ENCODE data around the gene CSMD2.

Gene CSMD2

GRCh38 chr1:34049994-34050393, 115.0 kb downstream of the CSMD2 start:
- DNase-seq = no peak
- H3K4me1 ChIP-seq (ENCODE audit: insufficient read depth, low read length) = no peaks in the 10 kb centered on the region
- H3K9ac ChIP-seq (ENCODE audit: low read depth, low read length) = no peak overlapping the region
- H3K36me3 ChIP-seq (ENCODE audit: insufficient read depth, low read length) = no peaks in the 10 kb centered on the region
- no peaks in the 10 kb centered on the region for H4K20me1 ChIP-seq (ENCODE audit: insufficient read depth, low read length)
- ATAC-seq (ENCODE audit: insufficient read depth, low read depth) = no peak
- no peak for TF ChIP-seq EZH2 (IDR thresholded peaks at IDR 0.05; ENCODE audit: borderline replicate concordance, low read depth, low read length, severe bottlenecking)
- TF ChIP-seq, protein P1, sequence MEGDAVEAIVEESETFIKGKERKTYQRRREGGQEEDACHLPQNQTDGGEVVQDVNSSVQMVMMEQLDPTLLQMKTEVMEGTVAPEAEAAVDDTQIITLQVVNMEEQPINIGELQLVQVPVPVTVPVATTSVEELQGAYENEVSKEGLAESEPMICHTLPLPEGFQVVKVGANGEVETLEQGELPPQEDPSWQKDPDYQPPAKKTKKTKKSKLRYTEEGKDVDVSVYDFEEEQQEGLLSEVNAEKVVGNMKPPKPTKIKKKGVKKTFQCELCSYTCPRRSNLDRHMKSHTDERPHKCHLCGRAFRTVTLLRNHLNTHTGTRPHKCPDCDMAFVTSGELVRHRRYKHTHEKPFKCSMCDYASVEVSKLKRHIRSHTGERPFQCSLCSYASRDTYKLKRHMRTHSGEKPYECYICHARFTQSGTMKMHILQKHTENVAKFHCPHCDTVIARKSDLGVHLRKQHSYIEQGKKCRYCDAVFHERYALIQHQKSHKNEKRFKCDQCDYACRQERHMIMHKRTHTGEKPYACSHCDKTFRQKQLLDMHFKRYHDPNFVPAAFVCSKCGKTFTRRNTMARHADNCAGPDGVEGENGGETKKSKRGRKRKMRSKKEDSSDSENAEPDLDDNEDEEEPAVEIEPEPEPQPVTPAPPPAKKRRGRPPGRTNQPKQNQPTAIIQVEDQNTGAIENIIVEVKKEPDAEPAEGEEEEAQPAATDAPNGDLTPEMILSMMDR (IDR thresholded peaks at IDR 0.05; ENCODE audit: borderline replicate concordance, extremely low read depth, low read length, poor library complexity, severe bottlenecking) = no peak
- H3K27me3 ChIP-seq (ENCODE audit: insufficient read depth, low read length, poor library complexity) = peaks cover under 1% of the 10 kb centered on the region
- no peaks in the 10 kb centered on the region for H3K79me2 ChIP-seq (ENCODE audit: insufficient read depth, low read length)
- H3K4me3 ChIP-seq (ENCODE audit: low read depth in 1 of 2, low read length in 2 of 2) = no peak overlapping the region
- H3K9me3 ChIP-seq (ENCODE audit: insufficient read depth, low read length, severe bottlenecking) = no peaks in the 10 kb centered on the region
- no peak overlapping the region for H3K27ac ChIP-seq (ENCODE audit: low read length)
- H2AFZ ChIP-seq (ENCODE audit: low read depth, low read length) = no peak overlapping the region
- no peak overlapping the region for H3K4me2 ChIP-seq (ENCODE audit: insufficient read depth, low read length)

- Histone ChIP-seq H3K9me3 (ENCODE audit: insufficient read depth, low read length, severe bottlenecking) (no peaks in the 10 kb centered on the region), H3K27me3 (ENCODE audit: insufficient read depth, low read length, poor library complexity) (peaks cover 3% of the 10 kb centered on the region), H3K36me3 (ENCODE audit: insufficient read depth, low read length) (no peaks in the 10 kb centered on the region), H4K20me1 (ENCODE audit: insufficient read depth, low read length) (no peaks in the 10 kb centered on the region), H3K79me2 (ENCODE audit: insufficient read depth, low read length) (no peaks in the 10 kb centered on the region), H3K27ac (ENCODE audit: low read length) (no peak overlapping the region), H2AFZ (ENCODE audit: low read depth, low read length) (no peak overlapping the region), H3K4me2 (ENCODE audit: insufficient read depth, low read length) (no peak overlapping the region), H3K9ac (ENCODE audit: low read depth, low read length) (no peak overlapping the region), H3K4me3 (ENCODE audit: low read depth in 1 of 2, low read length in 2 of 2) (no peak overlapping the region), H3K4me1 (ENCODE audit: insufficient read depth, low read length) (no peaks in the 10 kb centered on the region)
- TF ChIP-seq, protein P1 (IDR thresholded peaks at IDR 0.05; ENCODE audit: borderline replicate concordance, extremely low read depth, low read length, poor library complexity, severe bottlenecking) = no peak
- TF ChIP-seq EZH2 (IDR thresholded peaks at IDR 0.05; ENCODE audit: borderline replicate concordance, low read depth, low read length, severe bottlenecking) = no peak
- DNase-seq = no peak
- no peak for ATAC-seq (ENCODE audit: insufficient read depth, low read depth)
Measured at GRCh38 chr1:34049477-34049876, 115.6 kb downstream of the CSMD2 start.

GRCh38 chr1:34037856-34038255, 127.2 kb downstream of the CSMD2 start:
- no peak overlapping the region for H3K4me2 ChIP-seq (ENCODE audit: insufficient read depth, low read length)
- H3K36me3 ChIP-seq (ENCODE audit: insufficient read depth, low read length) = no peaks in the 10 kb centered on the region
- peaks cover 4% of the 10 kb centered on the region for H3K27me3 ChIP-seq (ENCODE audit: insufficient read depth, low read length, poor library complexity)
- DNase-seq (no peak), ATAC-seq (ENCODE audit: insufficient read depth, low read depth) (no peak)
- no peak overlapping the region for H3K27ac ChIP-seq (ENCODE audit: low read length)
- no peaks in the 10 kb centered on the region for H4K20me1 ChIP-seq (ENCODE audit: insufficient read depth, low read length)
- H3K9ac ChIP-seq (ENCODE audit: low read depth, low read length) = no peak overlapping the region
- H3K4me3 ChIP-seq (ENCODE audit: low read depth in 1 of 2, low read length in 2 of 2) = no peak overlapping the region
- no peaks in the 10 kb centered on the region for H3K79me2 ChIP-seq (ENCODE audit: insufficient read depth, low read length)
- TF ChIP-seq, protein P1 (IDR thresholded peaks at IDR 0.05; ENCODE audit: borderline replicate concordance, extremely low read depth, low read length, poor library complexity, severe bottlenecking) = no peak
- TF ChIP-seq EZH2 (IDR thresholded peaks at IDR 0.05; ENCODE audit: borderline replicate concordance, low read depth, low read length, severe bottlenecking) = no peak
- H2AFZ ChIP-seq (ENCODE audit: low read depth, low read length) = no peak overlapping the region
- H3K9me3 ChIP-seq (ENCODE audit: insufficient read depth, low read length, severe bottlenecking) = no peaks in the 10 kb centered on the region
- no peaks in the 10 kb centered on the region for H3K4me1 ChIP-seq (ENCODE audit: insufficient read depth, low read length)

DNA sequence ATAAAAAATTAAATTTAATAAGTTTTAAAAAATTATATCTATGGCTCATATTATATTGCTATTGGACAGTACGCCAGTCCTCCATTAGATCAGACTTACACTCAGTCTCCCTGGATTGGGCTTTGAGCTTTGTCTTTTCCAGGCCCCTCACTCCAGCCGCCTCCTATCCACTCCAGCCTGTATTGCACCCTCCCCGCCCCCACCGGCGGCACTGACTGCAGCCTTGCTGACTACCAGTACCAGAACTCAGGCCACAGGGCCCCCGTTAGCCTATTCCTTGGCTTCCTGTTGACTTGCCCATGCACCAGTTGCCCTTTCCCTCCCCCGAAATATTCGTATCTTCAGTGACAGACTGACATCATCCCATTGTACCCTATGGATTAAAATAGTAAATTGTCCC, 127.9 kb downstream of the CSMD2 start:
- Histone ChIP-seq H3K79me2 (ENCODE audit: insufficient read depth, low read length) (no peaks in the 10 kb centered on the region), H3K4me1 (ENCODE audit: insufficient read depth, low read length) (no peaks in the 10 kb centered on the region), H3K36me3 (ENCODE audit: insufficient read depth, low read length) (no peaks in the 10 kb centered on the region), H2AFZ (ENCODE audit: low read depth, low read length) (no peak overlapping the region), H4K20me1 (ENCODE audit: insufficient read depth, low read length) (no peaks in the 10 kb centered on the region), H3K4me3 (ENCODE audit: low read depth in 1 of 2, low read length in 2 of 2) (no peak overlapping the region), H3K4me2 (ENCODE audit: insufficient read depth, low read length) (no peak overlapping the region), H3K9me3 (ENCODE audit: insufficient read depth, low read length, severe bottlenecking) (no peaks in the 10 kb centered on the region), H3K9ac (ENCODE audit: low read depth, low read length) (no peak overlapping the region), H3K27ac (ENCODE audit: low read length) (no peak overlapping the region), H3K27me3 (ENCODE audit: insufficient read depth, low read length, poor library complexity) (peaks cover 4% of the 10 kb centered on the region)
- ATAC-seq (ENCODE audit: insufficient read depth, low read depth) (no peak), DNase-seq (no peak)
- no peak for TF ChIP-seq EZH2 (IDR thresholded peaks at IDR 0.05; ENCODE audit: borderline replicate concordance, low read depth, low read length, severe bottlenecking)
- TF ChIP-seq, protein P1 (IDR thresholded peaks at IDR 0.05; ENCODE audit: borderline replicate concordance, extremely low read depth, low read length, poor library complexity, severe bottlenecking) = no peak
